ENCODE data around the gene MTHFR.

- TF ChIP-seq CTCF (IDR thresholded peaks at IDR 0.05) (no peak), POLR2A (IDR thresholded peaks at IDR 0.05) (no peak)
These were observed 15.5 kb downstream of the MTHFR start for GRCh38 chr1:11790101-11790879.

All from sigmoid colon (tissue), 3 donors.